K562 (cell line): Measurements from ENCODE around the gene SEC24C. TPM values are rescaled to one million over a fixed set of nuclear protein-coding genes. Genes with fewer than 3 reads are reported as not detected.

Experiments
- E2F8 ChIP-seq: fragments of 450-650 bp; IDR thresholded peaks from 2 replicates; pipeline ENCODE4 v1.7.1; 2018; ENCODE audit warnings: mild to moderate bottlenecking, low read depth; ENCODE audit not compliant: partially characterized antibody
- GATAD2B ChIP-seq: fragments of 450-650 bp; IDR thresholded peaks from 2 replicates; pipeline ENCODE4 v1.6.1; 2017; ENCODE audit warnings: mild to moderate bottlenecking, borderline replicate concordance
- MAFF ChIP-seq: IDR thresholded peaks from 2 replicates; pipeline ENCODE4 v1.6.1; 2012; ENCODE audit warnings: low read length, improper control_type of control experiment
- SMARCE1 ChIP-seq: fragments of 450-650 bp; IDR thresholded peaks from 2 replicates; pipeline ENCODE4 v1.7.1; 2016; ENCODE audit warnings: mild to moderate bottlenecking
- ZNF584 ChIP-seq: fragments of 200-800 bp; sonication (Bioruptor generic); IDR thresholded peaks from 2 replicates; pipeline ENCODE4 v1.6.1; 2016; ENCODE audit warnings: low read depth, mild to moderate bottlenecking, missing genetic modification characterization, missing compliant biosample characterization
- polyA plus RNA-seq, 8 experiments: library from polyadenylated mRNA; depleted of rRNA in 4 of 8; stranded (reverse) in 5 of 8; unstranded in 3 of 8; fragments of >200 nt; fragmentation: Nextera tagmentation in 2 of 8; fragmentation: Illumina TruSeq in 1 of 8; extraction: Ambion mirVana in 2 of 8; extraction: Trizol in 1 of 8; gene quantifications; 2 replicates each; pipeline versions ENCODE4 v1.2.1 to v1.2.3, GENCODE V29; 2011 to 2014; ENCODE audit warnings: inconsistent platforms in 1 of 8, missing spikeins in 1 of 8
- total RNA-seq, 7 experiments: library from RNA; depleted of rRNA in 6 of 7; stranded (reverse); fragments of >200 nt in 6 of 7; fragmentation: Illumina TruSeq in 2 of 7; extraction: Trizol in 2 of 7; gene quantifications; 2 replicates each; pipeline versions ENCODE4 v1.2.1 to v1.2.3, GENCODE V29; 2011 to 2021; ENCODE audit warnings: low replicate concordance in 1 of 7
- TF ChIP-seq, protein P1 (sequence below): sonication (generic); formaldehyde crosslinking; IDR thresholded peaks from 2 replicates; pipeline ENCODE4 v1.8.0; 2022; ENCODE audit warnings: mild to moderate bottlenecking, missing genetic modification reagents
- TF ChIP-seq, protein P2 (sequence below): fragments of 450-650 bp; formaldehyde crosslinking; IDR thresholded peaks from 2 replicates; pipeline ENCODE4 v1.4.0; 2020; ENCODE audit warnings: mild to moderate bottlenecking, moderate library complexity
- TF ChIP-seq, protein P3 (sequence below): fragments of 200-800 bp; sonication (Bioruptor generic); IDR thresholded peaks from 2 replicates; pipeline ENCODE4 v1.6.1; 2016; ENCODE audit warnings: missing genetic modification characterization, missing compliant biosample characterization

The SEC24C gene
- total and polyA plus RNA-seq, 9 of the 15 experiments (the other 6 are each of a cell fraction or from before 2014, with no cell fraction given): 19.0 to 115 (median 70.5) TPM

DNA sequence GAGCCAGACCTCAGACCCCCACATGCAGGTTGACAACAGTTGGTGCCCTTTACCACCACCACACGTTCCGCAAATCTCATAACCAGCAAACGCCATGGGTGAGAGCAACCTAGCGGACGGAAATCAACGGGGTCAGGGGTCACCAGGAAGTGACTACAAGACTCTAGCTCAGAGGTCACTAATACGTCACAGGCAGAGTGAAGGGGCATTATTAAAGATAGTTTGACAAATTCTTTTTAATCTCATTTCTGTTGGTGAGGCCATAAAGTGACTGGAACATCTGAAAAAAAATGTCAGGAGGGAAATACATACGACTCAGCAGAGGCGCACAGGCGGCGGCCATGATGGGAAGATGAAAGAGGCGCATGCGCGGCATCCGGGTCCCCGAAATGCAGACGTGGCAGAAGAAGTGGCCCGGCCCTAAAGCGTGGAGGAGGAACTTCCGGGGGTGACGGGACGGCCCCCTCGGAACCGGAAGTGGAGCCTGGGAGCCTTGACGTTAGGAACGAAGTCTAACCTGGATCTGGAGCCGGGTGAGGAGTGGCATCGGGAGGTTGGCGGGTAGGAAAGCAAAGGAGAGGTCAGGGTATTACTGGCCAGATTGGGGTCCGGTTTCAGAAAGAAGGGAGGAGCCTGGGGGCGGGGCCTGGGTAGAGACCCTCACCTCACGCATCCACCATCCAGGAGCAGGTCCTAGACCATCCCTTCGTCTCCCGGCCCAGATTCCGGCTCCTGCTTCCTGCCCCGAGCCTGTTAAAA lies at the start of gene SEC24C (continued):
- TF ChIP-seq, protein P1, sequence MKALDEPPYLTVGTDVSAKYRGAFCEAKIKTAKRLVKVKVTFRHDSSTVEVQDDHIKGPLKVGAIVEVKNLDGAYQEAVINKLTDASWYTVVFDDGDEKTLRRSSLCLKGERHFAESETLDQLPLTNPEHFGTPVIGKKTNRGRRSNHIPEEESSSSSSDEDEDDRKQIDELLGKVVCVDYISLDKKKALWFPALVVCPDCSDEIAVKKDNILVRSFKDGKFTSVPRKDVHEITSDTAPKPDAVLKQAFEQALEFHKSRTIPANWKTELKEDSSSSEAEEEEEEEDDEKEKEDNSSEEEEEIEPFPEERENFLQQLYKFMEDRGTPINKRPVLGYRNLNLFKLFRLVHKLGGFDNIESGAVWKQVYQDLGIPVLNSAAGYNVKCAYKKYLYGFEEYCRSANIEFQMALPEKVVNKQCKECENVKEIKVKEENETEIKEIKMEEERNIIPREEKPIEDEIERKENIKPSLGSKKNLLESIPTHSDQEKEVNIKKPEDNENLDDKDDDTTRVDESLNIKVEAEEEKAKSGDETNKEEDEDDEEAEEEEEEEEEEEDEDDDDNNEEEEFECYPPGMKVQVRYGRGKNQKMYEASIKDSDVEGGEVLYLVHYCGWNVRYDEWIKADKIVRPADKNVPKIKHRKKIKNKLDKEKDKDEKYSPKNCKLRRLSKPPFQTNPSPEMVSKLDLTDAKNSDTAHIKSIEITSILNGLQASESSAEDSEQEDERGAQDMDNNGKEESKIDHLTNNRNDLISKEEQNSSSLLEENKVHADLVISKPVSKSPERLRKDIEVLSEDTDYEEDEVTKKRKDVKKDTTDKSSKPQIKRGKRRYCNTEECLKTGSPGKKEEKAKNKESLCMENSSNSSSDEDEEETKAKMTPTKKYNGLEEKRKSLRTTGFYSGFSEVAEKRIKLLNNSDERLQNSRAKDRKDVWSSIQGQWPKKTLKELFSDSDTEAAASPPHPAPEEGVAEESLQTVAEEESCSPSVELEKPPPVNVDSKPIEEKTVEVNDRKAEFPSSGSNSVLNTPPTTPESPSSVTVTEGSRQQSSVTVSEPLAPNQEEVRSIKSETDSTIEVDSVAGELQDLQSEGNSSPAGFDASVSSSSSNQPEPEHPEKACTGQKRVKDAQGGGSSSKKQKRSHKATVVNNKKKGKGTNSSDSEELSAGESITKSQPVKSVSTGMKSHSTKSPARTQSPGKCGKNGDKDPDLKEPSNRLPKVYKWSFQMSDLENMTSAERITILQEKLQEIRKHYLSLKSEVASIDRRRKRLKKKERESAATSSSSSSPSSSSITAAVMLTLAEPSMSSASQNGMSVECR (CRISPR knock-in tag): peak; percentile 88
- TF ChIP-seq, protein P2, sequence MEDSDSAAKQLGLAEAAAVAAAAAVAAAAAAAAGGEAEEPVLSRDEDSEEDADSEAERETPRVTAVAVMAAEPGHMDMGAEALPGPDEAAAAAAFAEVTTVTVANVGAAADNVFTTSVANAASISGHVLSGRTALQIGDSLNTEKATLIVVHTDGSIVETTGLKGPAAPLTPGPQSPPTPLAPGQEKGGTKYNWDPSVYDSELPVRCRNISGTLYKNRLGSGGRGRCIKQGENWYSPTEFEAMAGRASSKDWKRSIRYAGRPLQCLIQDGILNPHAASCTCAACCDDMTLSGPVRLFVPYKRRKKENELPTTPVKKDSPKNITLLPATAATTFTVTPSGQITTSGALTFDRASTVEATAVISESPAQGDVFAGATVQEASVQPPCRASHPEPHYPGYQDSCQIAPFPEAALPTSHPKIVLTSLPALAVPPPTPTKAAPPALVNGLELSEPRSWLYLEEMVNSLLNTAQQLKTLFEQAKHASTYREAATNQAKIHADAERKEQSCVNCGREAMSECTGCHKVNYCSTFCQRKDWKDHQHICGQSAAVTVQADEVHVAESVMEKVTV: peak; percentile 41; the same call in 1 of the 2 replicates
- TF ChIP-seq SMARCE1 (peak; percentile 61), E2F8 (peak; percentile 92), ZNF584 (CRISPR knock-in tag) (peak; percentile 84), GATAD2B (peak; percentile 64; the same call in 1 of the 2 replicates), MAFF (peak; percentile 23; the same call in 1 of the 2 replicates)
- TF ChIP-seq, protein P3, sequence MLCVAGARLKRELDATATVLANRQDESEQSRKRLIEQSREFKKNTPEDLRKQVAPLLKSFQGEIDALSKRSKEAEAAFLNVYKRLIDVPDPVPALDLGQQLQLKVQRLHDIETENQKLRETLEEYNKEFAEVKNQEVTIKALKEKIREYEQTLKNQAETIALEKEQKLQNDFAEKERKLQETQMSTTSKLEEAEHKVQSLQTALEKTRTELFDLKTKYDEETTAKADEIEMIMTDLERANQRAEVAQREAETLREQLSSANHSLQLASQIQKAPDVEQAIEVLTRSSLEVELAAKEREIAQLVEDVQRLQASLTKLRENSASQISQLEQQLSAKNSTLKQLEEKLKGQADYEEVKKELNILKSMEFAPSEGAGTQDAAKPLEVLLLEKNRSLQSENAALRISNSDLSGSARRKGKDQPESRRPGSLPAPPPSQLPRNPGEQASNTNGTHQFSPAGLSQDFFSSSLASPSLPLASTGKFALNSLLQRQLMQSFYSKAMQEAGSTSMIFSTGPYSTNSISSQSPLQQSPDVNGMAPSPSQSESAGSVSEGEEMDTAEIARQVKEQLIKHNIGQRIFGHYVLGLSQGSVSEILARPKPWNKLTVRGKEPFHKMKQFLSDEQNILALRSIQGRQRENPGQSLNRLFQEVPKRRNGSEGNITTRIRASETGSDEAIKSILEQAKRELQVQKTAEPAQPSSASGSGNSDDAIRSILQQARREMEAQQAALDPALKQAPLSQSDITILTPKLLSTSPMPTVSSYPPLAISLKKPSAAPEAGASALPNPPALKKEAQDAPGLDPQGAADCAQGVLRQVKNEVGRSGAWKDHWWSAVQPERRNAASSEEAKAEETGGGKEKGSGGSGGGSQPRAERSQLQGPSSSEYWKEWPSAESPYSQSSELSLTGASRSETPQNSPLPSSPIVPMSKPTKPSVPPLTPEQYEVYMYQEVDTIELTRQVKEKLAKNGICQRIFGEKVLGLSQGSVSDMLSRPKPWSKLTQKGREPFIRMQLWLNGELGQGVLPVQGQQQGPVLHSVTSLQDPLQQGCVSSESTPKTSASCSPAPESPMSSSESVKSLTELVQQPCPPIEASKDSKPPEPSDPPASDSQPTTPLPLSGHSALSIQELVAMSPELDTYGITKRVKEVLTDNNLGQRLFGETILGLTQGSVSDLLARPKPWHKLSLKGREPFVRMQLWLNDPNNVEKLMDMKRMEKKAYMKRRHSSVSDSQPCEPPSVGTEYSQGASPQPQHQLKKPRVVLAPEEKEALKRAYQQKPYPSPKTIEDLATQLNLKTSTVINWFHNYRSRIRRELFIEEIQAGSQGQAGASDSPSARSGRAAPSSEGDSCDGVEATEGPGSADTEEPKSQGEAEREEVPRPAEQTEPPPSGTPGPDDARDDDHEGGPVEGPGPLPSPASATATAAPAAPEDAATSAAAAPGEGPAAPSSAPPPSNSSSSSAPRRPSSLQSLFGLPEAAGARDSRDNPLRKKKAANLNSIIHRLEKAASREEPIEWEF (CRISPR knock-in tag): 0 out of 2 replicates have a peak, but pooled peaks have one; percentile 0
